ENCODE data around the gene LRIG2. TPM values are rescaled to one million over a fixed set of nuclear protein-coding genes. Genes with fewer than 3 reads are reported as not detected.

LRIG2 gene
- total and polyA plus RNA-seq, 2 donors (not counting 1 experiment from before 2014, with no cell fraction given): 9.4 to 14.7 TPM

- no peaks in the 10 kb centered on the region for H4K20me1 ChIP-seq (ENCODE audit: control insufficient read depth, extremely low read depth, insufficient read depth, low read length)
- no peaks in the 10 kb centered on the region for H3K79me2 ChIP-seq (ENCODE audit: control insufficient read depth, insufficient read depth, low read length)
- H2AFZ ChIP-seq (ENCODE audit: low read length): no peak overlapping the region
- H3K9me3 ChIP-seq (ENCODE audit: control insufficient read depth, insufficient read depth, low read depth, low read length): no peaks in the 10 kb centered on the region
- H3K27ac ChIP-seq (ENCODE audit: insufficient read depth, low read length): no peak overlapping the region
- H3K27me3 ChIP-seq (ENCODE audit: control insufficient read depth, insufficient read depth, low read length): no peaks in the 10 kb centered on the region
- no peak for TF ChIP-seq CTCF (conservative IDR thresholded peaks at IDR 0.05 in 1 of 2, IDR thresholded peaks at IDR 0.05 in 1 of 2; ENCODE audit: low read depth in 1 of 2, low read length in 2 of 2)
- no peak for TF ChIP-seq EZH2 (IDR thresholded peaks at IDR 0.05; ENCODE audit: low read length, missing control alignments)
- no peak overlapping the region for H3K4me2 ChIP-seq (ENCODE audit: extremely low read depth, insufficient read depth, low read length)
- no peak overlapping the region for H3K9ac ChIP-seq (ENCODE audit: insufficient read depth, low read length)
- DNase-seq (ENCODE audit: low read depth in 2 of 2): no peak
- H3K36me3 ChIP-seq (ENCODE audit: control insufficient read depth, insufficient read depth, low read length): peaks cover 14% of the 10 kb centered on the region
- no peak overlapping the region for H3K4me3 ChIP-seq (replicated peaks in 1 of 4; ENCODE audit: control extremely low read depth in 1 of 4, insufficient read depth in 1 of 4, low read depth in 3 of 4, low read length in 4 of 4)
- H3K4me1 ChIP-seq (ENCODE audit: control insufficient read depth, extremely low read depth, insufficient read depth, low read length): no peaks in the 10 kb centered on the region
Observed at GRCh38 chr1:113118266-113118665, 45.3 kb downstream of the LRIG2 start.

GRCh38 chr1:113123737-113124136, 50.7 kb downstream of the LRIG2 start:
- Histone ChIP-seq H3K36me3 (ENCODE audit: control insufficient read depth, insufficient read depth, low read length) (peaks cover 5% of the 10 kb centered on the region), H3K4me1 (ENCODE audit: control insufficient read depth, extremely low read depth, insufficient read depth, low read length) (no peaks in the 10 kb centered on the region), H3K27me3 (ENCODE audit: control insufficient read depth, insufficient read depth, low read length) (no peaks in the 10 kb centered on the region), H4K20me1 (ENCODE audit: control insufficient read depth, extremely low read depth, insufficient read depth, low read length) (no peaks in the 10 kb centered on the region), H3K4me3 (replicated peaks in 1 of 4; ENCODE audit: control extremely low read depth in 1 of 4, insufficient read depth in 1 of 4, low read depth in 3 of 4, low read length in 4 of 4) (no peak overlapping the region), H3K79me2 (ENCODE audit: control insufficient read depth, insufficient read depth, low read length) (no peaks in the 10 kb centered on the region), H3K9me3 (ENCODE audit: control insufficient read depth, insufficient read depth, low read depth, low read length) (no peaks in the 10 kb centered on the region), H2AFZ (ENCODE audit: low read length) (no peak overlapping the region), H3K9ac (ENCODE audit: insufficient read depth, low read length) (no peak overlapping the region), H3K4me2 (ENCODE audit: extremely low read depth, insufficient read depth, low read length) (no peak overlapping the region), H3K27ac (ENCODE audit: insufficient read depth, low read length) (no peak overlapping the region)
- peak; percentile 62 to 74 for DNase-seq (ENCODE audit: low read depth in 2 of 2)
- no peak for TF ChIP-seq EZH2 (IDR thresholded peaks at IDR 0.05; ENCODE audit: low read length, missing control alignments)
- TF ChIP-seq CTCF (conservative IDR thresholded peaks at IDR 0.05 in 1 of 2, IDR thresholded peaks at IDR 0.05 in 1 of 2; ENCODE audit: low read depth in 1 of 2, low read length in 2 of 2): no peak

GRCh38 chr1:113124366-113124765, 51.4 kb downstream of the LRIG2 start:
- no peak overlapping the region for H3K4me2 ChIP-seq (ENCODE audit: extremely low read depth, insufficient read depth, low read length)
- no peaks in the 10 kb centered on the region for H3K4me1 ChIP-seq (ENCODE audit: control insufficient read depth, extremely low read depth, insufficient read depth, low read length)
- H4K20me1 ChIP-seq (ENCODE audit: control insufficient read depth, extremely low read depth, insufficient read depth, low read length): no peaks in the 10 kb centered on the region
- no peak overlapping the region for H3K27ac ChIP-seq (ENCODE audit: insufficient read depth, low read length)
- H3K36me3 ChIP-seq (ENCODE audit: control insufficient read depth, insufficient read depth, low read length): peaks cover 5% of the 10 kb centered on the region
- H2AFZ ChIP-seq (ENCODE audit: low read length): no peak overlapping the region
- no peak overlapping the region for H3K9ac ChIP-seq (ENCODE audit: insufficient read depth, low read length)
- TF ChIP-seq EZH2 (IDR thresholded peaks at IDR 0.05; ENCODE audit: low read length, missing control alignments): no peak
- TF ChIP-seq CTCF (conservative IDR thresholded peaks at IDR 0.05 in 1 of 2, IDR thresholded peaks at IDR 0.05 in 1 of 2; ENCODE audit: low read depth in 1 of 2, low read length in 2 of 2): no peak
- no peaks in the 10 kb centered on the region for H3K9me3 ChIP-seq (ENCODE audit: control insufficient read depth, insufficient read depth, low read depth, low read length)
- peak in 1 of 2 donors; percentile 29 for DNase-seq (ENCODE audit: low read depth in 2 of 2)
- no peak overlapping the region for H3K4me3 ChIP-seq (replicated peaks in 1 of 4; ENCODE audit: control extremely low read depth in 1 of 4, insufficient read depth in 1 of 4, low read depth in 3 of 4, low read length in 4 of 4)
- H3K79me2 ChIP-seq (ENCODE audit: control insufficient read depth, insufficient read depth, low read length): no peaks in the 10 kb centered on the region
- no peaks in the 10 kb centered on the region for H3K27me3 ChIP-seq (ENCODE audit: control insufficient read depth, insufficient read depth, low read length)
